IPS-11a (cell line): ENCODE results near the gene FGFR2.

Experiments
- H3K4me3 ChIP-seq: one replicate; pipeline ENCODE4 v1.5.1; 2013; ENCODE audit warnings: low read depth, low read length, control low read depth

The FGFR2 gene

DNA sequence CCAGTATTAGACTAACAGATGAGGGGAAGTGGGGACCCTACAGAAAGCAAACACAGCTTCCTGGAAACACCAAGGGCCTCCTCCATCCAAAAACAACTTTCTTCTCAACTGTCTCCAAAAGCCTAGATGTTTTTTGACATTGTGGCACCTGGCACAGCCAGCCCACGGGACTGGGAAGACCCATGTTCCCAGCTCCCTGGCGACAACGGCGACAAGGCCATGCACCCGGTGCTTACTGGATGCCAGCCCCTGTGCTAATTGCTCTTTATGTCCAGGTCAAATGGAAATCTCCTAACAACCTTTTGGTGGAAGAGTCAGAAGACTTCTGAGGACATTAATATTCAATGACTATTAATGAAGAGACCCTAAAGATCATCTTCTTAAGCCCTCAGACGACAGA is 7.1 kb downstream of the FGFR2 start:
- no peak overlapping the region for H3K4me3 ChIP-seq

DNA sequence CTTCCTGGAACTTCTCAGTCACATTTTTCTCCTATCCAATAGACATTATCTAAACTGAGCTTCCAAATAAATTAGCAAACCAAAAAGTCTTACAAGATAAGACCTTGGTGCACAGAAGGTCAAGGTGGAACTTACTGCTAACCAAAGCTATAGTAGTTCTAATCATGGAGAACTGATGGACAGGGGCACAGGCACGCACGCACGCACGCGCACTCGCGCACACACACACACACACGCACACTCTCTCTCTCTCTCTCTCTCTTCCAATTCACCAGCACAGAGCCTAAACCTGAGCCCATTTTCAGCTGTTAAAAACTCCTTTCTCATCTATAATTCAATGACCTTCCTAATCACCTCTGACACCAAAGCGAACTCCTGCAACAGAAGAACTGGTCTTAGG is 7.5 kb downstream of the FGFR2 start:
- no peak overlapping the region for H3K4me3 ChIP-seq

DNA sequence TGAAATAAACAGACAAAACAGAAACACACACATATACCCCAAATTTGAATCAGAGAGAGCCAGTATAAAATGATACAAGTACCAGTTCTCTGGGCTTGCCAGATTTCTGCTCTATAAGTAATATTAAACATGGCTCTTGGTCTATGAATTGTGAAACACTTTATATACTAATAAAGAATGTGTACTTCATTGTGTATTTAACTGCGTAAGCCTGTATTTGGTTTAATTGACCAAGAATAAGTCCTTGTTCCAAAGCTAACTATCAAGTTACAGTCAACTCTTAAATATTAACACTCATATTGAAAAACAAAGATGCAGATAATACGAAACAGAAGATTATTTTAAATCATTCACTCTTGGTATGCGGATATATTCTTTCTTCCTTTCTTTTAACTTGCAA is 8.7 kb downstream of the FGFR2 start:
- H3K4me3 ChIP-seq, result no peak overlapping the region

DNA sequence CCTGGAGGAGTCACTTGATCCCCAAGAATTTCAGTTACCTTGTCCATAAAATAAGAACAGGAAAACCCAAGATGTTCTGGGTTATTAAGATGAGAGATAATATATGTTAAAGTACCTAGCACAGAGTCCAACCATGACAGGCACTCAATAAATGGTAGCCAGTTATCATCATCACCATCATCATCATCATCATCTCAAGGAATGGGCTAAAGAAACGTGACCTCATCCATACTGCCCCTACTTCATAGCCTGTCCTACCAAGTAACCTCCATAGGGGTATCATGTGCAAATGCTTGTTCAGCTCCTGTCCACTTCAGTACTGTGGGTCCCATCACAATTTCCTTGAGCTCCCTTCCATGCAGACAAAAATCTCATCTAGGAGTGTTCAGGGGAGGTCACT is 14.4 kb downstream of the FGFR2 start:
- no peak overlapping the region for H3K4me3 ChIP-seq

DNA sequence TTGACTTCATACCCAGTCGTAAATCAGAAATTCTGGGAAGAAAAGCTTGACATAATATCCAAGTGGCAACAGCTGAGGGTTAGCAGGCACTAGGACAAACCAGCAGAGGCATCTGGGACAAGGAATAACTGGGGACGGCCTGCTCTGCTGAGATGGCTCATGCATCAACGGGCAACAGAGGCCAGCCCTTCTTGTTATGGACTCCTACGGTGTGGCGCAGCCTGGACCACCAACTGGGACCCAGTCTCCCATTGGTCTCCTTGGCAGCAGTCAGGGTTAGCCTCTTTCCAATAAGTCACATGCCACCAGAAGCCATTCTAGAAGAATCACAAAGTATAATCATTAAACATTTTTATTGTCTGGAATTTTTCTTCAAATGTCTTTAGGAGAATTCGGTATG is 15.0 kb downstream of the FGFR2 start:
- no peak overlapping the region for H3K4me3 ChIP-seq

DNA sequence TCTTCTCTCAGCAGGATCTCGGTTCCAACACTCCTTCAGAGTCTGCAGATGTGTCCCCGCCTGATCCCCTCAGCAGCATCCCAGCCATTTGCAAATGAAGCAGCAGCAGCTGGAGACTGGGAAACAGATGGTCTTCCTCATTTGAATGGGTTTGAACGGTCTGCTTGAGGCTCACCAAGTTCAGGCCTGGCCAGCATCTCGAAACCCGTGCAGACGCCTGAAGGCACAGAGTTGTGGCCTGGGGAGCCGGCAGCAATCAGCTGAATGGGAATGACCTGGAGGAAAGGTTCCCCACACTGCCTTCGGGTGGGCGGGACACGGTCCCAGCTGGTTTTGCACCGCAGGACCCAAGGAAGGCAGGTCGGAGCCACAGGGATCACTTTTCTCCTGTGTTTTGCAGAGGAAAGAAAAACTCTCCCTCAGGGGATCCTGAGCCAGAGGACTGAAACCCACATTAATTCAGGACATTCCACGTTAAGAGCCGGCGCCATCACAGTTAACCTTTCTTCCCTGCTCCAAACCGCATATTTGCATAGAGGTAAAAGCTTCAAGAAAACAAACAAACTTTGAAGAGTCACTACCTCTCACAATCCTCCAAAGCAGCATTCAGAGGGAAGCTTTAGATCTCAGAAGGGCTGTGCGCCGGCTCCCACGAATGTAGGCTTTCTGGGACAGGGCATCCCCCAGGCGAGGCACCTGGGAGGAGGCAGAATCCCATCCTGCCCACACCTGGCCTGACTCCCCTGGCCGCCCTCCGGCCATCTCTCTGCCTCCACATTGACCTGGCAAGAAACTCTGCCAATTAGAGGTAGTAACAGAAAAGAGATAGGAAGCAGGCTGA is 17.7 kb downstream of the FGFR2 start:
- H3K4me3 ChIP-seq, result no peak overlapping the region

DNA sequence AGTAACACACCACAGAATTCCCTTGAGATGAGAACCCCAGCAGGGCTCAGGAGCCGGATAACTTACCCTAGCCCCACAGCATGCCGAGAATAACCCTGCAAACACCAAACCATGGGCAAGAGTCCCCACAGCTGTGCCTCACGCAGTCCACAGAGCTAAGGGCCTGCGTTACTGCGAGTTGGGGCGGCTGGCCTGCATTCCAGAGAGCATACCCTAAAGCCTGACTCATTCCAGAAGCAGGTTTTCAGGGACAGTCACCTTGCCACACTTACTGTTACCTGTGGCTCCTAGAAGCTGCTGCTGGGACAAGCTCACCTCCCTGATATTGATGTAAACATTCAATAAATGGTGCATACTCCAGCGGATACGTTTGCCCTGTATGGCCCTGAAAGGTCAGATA is 18.6 kb downstream of the FGFR2 start:
- no peak overlapping the region for H3K4me3 ChIP-seq

DNA sequence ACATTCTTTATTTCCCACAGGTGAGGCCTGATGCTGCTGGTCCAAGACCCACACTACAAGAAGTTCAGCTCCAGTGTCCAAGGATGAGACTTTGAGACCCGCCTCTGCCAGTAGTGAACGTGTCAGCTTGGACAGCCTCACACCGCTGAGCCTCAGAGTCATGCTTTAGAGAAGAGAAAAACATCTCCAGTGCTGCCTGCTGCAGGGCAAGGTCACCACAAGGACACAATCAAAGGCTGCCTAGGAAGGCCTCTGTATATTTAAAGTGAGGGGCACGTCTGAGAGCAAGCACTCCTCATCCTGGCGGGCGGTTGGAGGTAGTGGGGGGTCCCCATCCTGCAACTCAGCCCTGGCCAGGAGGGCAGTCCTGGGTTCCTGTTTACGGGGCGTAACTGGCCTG is 19.3 kb downstream of the FGFR2 start:
- no peak overlapping the region for H3K4me3 ChIP-seq

DNA sequence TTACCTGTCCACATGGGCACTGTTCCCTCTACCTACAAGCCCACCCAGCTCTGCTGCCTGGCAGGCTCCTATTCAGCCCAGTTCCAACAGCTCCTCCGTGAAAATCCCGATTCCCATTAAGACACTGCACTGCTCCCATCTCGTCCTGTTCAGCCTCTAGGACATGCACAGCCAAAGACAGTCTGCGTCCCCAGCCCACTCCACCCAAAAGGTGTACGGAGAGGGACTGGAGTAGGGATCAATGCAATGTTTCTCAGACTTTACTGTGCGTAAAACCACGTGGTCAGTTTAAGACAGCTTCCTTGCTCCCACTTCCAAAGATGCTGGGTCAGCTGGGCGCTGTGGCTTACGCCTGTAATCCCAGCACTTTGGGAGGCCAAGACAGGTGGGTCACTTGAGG is 19.9 kb downstream of the FGFR2 start:
- H3K4me3 ChIP-seq, result no peak overlapping the region

DNA sequence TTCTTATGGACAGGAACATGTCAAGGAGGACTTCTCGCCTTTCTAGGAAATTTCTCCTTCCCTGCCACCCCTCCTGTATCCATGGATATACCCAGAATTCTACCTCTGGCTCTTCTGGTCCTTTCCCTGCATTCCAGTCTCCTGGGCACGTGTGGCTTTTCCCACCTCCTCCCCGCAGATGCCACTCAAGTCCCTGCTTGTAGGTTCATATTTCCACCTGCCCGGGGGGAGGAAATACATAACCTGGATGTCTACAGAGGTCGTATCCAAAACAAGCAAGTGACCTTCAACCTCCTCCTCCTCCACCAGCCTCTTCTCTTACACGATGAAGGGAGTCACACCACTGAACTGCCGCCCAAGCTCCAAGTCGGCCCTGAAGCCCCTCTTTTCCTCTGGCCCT is 20.7 kb downstream of the FGFR2 start:
- H3K4me3 ChIP-seq, result no peak overlapping the region

DNA sequence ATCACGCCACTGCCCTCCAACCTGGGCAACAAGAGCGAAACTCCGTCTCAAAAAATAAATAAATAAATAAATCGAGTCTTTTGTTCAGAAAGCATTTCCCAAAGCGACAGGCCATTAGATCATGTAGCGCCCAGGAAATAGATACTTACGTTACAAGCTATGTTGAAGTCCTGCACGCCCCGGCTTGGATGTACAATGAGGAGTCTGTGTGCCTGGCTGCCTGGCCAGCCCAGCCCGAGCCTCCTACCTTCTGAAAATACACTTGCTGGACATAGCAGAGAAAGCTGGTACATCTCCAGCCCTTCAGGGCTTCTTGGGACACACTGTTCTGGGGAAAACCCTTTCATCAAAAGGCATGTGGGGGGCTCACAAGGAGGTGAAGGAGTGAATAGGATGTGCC is 22.1 kb downstream of the FGFR2 start:
- no peak overlapping the region for H3K4me3 ChIP-seq

DNA sequence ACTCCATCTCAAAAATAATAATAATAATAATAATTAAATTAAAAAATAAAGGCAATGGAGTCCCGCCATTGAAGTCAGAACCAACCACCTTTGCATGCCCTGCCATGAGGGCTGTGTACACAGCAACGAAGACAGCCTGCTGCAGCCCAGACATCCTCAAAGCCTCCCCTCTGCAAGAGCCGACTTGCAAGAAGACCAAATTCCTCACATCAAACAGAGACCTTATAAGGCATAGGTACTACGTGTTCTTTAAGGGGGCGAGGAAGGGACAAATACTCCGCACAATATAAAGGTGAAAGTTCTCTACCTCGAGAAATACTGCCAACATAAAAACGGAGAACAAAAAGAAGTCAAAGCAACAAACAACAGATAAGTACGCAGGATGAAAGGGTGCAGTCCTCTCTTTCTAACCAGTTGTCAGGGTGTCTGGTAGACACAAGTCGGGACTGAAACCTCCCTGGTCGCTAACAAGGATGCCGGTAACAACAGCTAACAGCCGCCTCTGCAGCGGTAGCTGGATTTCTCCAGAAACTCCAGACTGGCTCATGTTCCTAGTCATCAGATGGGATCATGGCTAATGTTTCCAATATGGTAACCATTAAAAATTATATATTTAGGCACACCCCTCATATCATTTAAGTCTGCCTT is 23.6 kb downstream of the FGFR2 start:
- H3K4me3 ChIP-seq, result no peak overlapping the region

DNA sequence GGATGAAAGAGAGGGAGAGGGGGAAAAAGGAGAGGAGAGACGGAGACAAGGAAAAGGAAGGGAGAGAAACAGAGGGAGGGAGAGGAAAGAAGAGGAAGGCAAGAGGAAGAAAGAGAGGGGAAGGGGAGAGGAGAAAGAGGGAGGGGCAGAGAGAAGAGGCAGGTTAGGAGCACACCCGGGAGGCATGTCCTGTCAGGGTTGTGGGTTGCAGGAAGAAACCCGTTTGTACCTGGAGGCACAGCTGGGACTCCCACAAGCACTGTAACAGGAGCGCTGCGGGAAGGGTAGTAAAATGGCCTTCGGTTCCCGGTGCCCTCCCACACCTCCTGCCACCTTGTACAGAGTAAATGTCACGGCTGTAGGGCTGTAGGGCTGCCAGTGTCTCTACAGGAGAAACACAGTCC is 24.7 kb downstream of the FGFR2 start:
- no peak overlapping the region for H3K4me3 ChIP-seq

DNA sequence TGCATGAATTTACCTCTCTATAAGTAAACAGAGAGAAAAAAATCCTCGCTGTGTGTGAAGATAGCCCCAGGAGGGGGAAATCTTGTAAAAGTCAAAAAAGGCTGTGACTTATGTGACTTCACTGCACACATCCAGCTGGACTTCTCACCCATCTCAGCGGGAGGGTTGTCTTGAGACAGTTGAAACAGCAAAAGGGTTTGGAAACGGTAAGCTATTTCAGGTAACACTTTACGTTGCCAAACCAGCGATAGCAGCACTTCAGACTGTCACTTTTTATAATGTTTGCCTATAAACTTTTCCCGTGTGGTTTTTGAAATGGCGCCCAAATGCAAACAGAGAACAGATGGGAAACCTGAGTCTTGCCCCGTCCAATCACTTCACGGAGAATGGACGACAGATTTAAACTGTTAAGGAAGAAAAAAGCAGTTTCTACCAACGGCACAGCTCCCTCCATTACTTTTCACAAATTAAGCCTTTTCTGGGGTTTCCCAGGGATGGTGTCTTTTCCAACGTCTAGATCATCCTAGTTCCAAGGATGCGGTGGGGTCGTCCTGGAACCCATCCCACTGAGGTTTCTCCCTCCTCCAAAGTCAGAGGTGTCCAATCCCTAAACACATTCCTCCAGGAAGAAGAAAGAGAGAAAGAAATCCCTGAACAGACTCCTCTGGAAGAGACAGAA is 25.2 kb downstream of the FGFR2 start:
- H3K4me3 ChIP-seq, result no peak overlapping the region

DNA sequence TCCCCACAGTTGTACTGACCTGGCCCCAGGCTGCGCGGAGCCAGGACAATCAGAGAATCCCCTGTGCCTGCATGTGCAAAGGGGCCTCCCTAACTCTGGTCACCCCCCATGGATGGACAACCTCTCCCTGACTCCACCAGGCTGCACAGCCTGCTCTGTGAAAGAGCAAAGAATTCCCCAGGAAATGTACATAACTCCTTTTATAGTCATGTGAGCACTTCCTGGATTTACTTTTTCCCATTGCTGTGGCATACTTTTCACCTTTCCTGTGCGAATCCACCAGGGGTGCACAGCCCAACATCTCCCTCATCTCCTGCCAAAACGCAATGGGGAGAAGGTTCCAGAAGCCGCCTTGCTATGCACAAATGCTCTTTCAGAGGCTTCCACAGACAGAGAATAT is 27.9 kb downstream of the FGFR2 start:
- no peak overlapping the region for H3K4me3 ChIP-seq

DNA sequence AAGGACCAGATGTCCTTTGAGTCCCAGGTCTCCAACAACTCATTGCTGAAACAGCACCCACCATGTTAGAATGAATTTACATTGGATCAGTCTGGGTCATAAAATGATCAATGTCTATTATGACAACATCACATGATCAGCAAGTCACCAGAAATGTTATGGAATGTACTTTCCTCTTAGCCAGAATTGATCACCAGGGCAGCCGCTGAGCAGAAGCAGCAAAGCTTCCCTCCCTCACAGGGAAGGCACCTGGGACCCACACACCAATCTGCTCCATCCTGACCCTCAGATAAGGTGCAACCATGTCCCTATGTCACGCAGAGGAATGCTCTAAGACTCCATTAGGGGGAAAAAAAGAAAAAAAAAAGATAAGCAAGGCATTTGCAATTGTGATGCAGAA is 30.0 kb downstream of the FGFR2 start:
- no peak overlapping the region for H3K4me3 ChIP-seq

DNA sequence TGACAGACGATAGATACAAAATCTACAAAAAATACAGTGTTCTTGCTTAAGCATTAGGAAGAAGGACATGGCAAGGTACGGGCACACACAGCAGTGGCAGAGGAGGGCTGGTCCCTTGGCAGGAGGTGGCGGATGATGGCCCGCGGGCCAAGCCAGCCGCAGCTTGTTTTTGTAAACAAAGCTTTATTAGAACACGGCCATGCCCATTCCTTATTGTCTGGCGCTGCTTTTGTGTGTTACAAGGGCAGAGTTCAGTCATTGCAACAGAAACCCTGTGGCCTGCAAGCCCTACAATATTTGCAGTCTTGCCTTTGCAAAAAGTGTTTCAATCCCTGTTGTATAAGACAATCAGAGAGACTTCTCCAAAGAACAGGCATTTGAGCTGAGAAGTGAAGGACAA is 30.7 kb downstream of the FGFR2 start:
- no peak overlapping the region for H3K4me3 ChIP-seq

DNA sequence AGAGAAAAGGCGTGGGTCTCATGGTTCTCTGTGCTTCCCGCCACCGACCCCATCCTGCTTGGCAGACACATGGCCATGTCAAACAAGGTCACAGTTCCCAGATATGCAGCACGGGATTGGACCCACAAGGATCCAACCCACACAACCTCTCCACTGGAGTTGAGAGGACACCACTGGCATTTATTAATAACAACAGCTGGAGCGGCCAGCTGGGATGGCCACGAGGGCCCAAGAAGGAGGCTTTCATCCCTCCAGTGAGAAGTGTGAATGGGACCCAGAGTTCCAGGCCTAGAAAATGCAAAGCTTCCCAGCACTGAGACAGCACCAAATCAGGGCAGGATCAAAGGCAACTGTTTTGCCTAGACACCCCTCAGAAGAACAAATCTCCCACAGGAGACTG is 31.5 kb downstream of the FGFR2 start:
- no peak overlapping the region for H3K4me3 ChIP-seq

DNA sequence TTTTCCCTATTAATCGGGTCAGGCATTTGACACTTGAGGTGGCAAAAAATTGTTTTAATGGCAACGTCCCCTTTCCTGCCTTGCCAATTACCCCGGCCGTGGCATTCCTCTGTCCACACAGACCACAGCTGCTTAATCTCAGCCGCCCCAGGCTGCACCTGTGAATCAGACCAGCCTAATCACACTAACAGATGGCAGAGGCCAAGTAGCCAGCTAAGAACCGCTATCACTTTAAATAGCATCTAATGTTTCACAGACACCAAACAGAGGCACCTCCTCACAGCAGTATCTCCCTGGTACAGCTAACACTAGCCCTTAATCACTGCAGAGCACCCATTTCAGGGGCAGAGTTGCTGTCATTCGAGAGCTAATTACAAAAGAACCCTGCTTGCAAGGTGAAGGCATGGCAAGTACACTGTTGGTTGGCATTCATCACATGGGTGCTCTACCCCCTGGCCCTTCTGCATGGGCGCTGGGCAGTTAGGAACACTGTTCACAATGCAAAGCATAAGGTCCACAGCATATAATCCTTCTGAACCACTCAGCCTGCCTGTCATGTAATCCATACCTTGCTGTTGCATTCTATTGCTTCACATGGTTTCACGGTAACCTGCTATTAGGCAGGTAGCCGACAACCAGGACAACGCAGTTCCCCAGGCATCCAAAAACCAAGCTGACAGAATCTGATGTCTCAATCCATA is 38.8 kb downstream of the FGFR2 start:
- H3K4me3 ChIP-seq, result no peak overlapping the region

DNA sequence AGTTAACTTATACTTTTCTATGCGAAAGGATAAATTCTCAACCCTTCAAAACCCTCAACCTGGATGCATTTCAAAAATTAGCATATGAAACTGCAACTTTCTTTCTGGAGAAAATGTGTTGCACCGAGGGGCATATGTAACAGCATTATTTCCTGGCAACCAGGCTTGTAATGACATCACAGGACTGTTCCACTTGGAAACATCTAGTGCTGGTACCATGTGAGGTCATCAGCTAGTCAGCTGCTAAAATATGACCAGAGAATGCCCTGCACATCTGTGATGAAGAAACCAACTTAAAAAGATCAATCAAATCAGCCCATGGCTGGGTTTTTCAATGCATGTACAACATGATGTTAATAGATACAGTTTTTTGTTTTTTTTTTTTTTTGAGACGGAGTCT is 40.0 kb downstream of the FGFR2 start:
- no peak overlapping the region for H3K4me3 ChIP-seq

DNA sequence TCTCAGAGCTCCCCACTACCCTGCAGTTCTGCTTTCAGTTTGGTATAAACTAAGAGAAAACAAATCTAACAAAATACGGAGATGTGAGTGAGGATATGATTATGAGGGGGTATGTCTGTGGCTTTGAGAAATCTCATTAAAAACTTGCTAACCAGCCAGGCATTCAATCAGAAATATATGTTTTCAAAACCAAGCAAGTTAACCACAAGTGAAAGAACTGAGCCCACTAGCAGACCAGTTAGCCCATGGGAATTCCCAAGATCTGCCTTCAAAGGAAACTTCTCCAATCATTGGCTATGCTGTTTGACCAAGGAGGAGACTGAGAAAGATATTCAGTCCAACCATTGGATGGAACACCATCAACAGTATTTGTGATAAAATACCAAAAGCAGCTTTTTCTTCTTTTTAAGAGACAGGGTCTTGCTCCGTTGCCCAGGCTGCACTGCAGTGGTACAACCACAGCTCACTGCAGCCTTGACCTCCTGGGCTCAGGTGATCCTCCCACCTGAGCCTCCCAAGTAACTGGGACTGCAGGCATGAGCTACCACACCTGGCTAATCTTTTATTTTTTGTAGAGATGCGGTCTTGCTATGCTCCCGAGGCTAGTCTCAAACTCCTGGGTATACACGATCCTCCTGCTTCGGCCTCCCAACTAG is 41.2 kb downstream of the FGFR2 start:
- no peak overlapping the region for H3K4me3 ChIP-seq
